ENCODE results near the gene POLR3A. TPM values are rescaled to one million over a fixed set of nuclear protein-coding genes. Genes with fewer than 3 reads are reported as not detected.

The POLR3A gene
- total RNA-seq, 1 donor from 2014 or later = 27.5 TPM

GRCh38 chr10:78042058-78042751 is 12.9 kb upstream of the POLR3A start:
- no peak for TF ChIP-seq CTCF (IDR thresholded peaks at IDR 0.05; ENCODE audit: unreplicated experiment)
- Mint-ChIP-seq H3K4me1 (ENCODE audit: low read depth) (peaks cover 9% of the 10 kb centered on the region), H3K27me3 (no peaks in the 10 kb centered on the region), H3K4me3 (ENCODE audit: low read depth) (no peak overlapping the region), H3K36me3 (ENCODE audit: insufficient read depth) (peaks cover 22% of the 10 kb centered on the region), H3K27ac (peak overlapping the region; percentile 51), H3K9me3 (ENCODE audit: low read depth) (no peaks in the 10 kb centered on the region)
- DNase-seq (ENCODE audit: low spot score, unreplicated experiment) = no peak

- H3K27ac Mint-ChIP-seq = peak overlapping the region; percentile 82
- peaks cover 16% of the 10 kb centered on the region for H3K4me1 Mint-ChIP-seq (ENCODE audit: low read depth)
- TF ChIP-seq CTCF (IDR thresholded peaks at IDR 0.05; ENCODE audit: unreplicated experiment) = no peak
- no peak for DNase-seq (ENCODE audit: low spot score, unreplicated experiment)
- H3K36me3 Mint-ChIP-seq (ENCODE audit: insufficient read depth) = peaks cover 29% of the 10 kb centered on the region
- no peaks in the 10 kb centered on the region for H3K27me3 Mint-ChIP-seq
- no peaks in the 10 kb centered on the region for H3K9me3 Mint-ChIP-seq (ENCODE audit: low read depth)
- no peak overlapping the region for H3K4me3 Mint-ChIP-seq (ENCODE audit: low read depth)
Measured at GRCh38 chr10:78041170-78042057, 12.1 kb upstream of the POLR3A start.

- no peak for TF ChIP-seq CTCF (IDR thresholded peaks at IDR 0.05; ENCODE audit: unreplicated experiment)
- Mint-ChIP-seq H3K27ac (no peak overlapping the region), H3K27me3 (no peaks in the 10 kb centered on the region), H3K36me3 (ENCODE audit: insufficient read depth) (peaks cover 37% of the 10 kb centered on the region), H3K9me3 (ENCODE audit: low read depth) (no peaks in the 10 kb centered on the region), H3K4me1 (ENCODE audit: low read depth) (peaks cover 27% of the 10 kb centered on the region), H3K4me3 (ENCODE audit: low read depth) (no peak overlapping the region)
- DNase-seq (ENCODE audit: low spot score, unreplicated experiment) = no peak
Measured at GRCh38 chr10:78039743-78040142, 10.4 kb upstream of the POLR3A start.

GRCh38 chr10:78038791-78039547 is 9.7 kb upstream of the POLR3A start:
- no peak for TF ChIP-seq CTCF (IDR thresholded peaks at IDR 0.05; ENCODE audit: unreplicated experiment)
- DNase-seq (ENCODE audit: low spot score, unreplicated experiment) = no peak

GRCh38 chr10:78038105-78038504 is 8.8 kb upstream of the POLR3A start:
- Mint-ChIP-seq H3K27me3 (no peaks in the 10 kb centered on the region), H3K36me3 (ENCODE audit: insufficient read depth) (peaks cover 37% of the 10 kb centered on the region), H3K9me3 (ENCODE audit: low read depth) (no peaks in the 10 kb centered on the region), H3K27ac (no peak overlapping the region), H3K4me3 (ENCODE audit: low read depth) (no peak overlapping the region), H3K4me1 (ENCODE audit: low read depth) (peaks cover 31% of the 10 kb centered on the region)
- TF ChIP-seq CTCF (IDR thresholded peaks at IDR 0.05; ENCODE audit: unreplicated experiment) = no peak
- DNase-seq (ENCODE audit: low spot score, unreplicated experiment) = no peak

More at GRCh38 chr10:78038791-78039547, 9.7 kb upstream of the POLR3A start:
- peaks cover 37% of the 10 kb centered on the region for H3K36me3 Mint-ChIP-seq (ENCODE audit: insufficient read depth)
- no peaks in the 10 kb centered on the region for H3K9me3 Mint-ChIP-seq (ENCODE audit: low read depth)
- H3K4me3 Mint-ChIP-seq (ENCODE audit: low read depth) = no peak overlapping the region
- H3K27ac Mint-ChIP-seq = no peak overlapping the region
- H3K4me1 Mint-ChIP-seq (ENCODE audit: low read depth) = peaks cover 31% of the 10 kb centered on the region
- H3K27me3 Mint-ChIP-seq = no peaks in the 10 kb centered on the region

Data from progenitor cell of endocrine pancreas (in vitro differentiated cells).